GM12878 (cell line): ENCODE results near the gene SETDB1. TPM values are rescaled to one million over a fixed set of nuclear protein-coding genes. Genes with fewer than 3 reads are reported as not detected.

ENCODE experiments used
- LARP7 ChIP-seq: fragments of 450-650 bp; IDR thresholded peaks from 2 replicates; pipeline ENCODE4 v1.6.1; 2017; ENCODE audit warnings: mild to moderate bottlenecking
- POLR2A ChIP-seq: IDR thresholded peaks from 2 replicates; pipeline ENCODE4 v1.6.1; 2011; ENCODE audit warnings: low read depth, mild to moderate bottlenecking, low read length
- SMC3 ChIP-seq: IDR thresholded peaks from 2 replicates; pipeline ENCODE4 v1.6.1; 2011; ENCODE audit warnings: low read length, improper control_type of control experiment, borderline replicate concordance
- SUPT20H ChIP-seq: IDR thresholded peaks from 2 replicates; pipeline ENCODE4 v1.6.1; 2011; ENCODE audit warnings: low read depth, mild to moderate bottlenecking, low read length, moderate library complexity, borderline replicate concordance; ENCODE audit not compliant: control insufficient read depth
- ZNF217 ChIP-seq: fragments of 450-650 bp; IDR thresholded peaks from 2 replicates; pipeline ENCODE4 v1.6.1; 2017; ENCODE audit warnings: antibody characterized with exemption, mild to moderate bottlenecking
- polyA plus RNA-seq, 11 experiments: library from polyadenylated mRNA; depleted of rRNA in 4 of 11; unstranded in 6 of 11; stranded (reverse) in 5 of 11; fragments of >200 nt; fragmentation: Nextera tagmentation in 4 of 11; fragmentation: Illumina TruSeq in 1 of 11; extraction: Ambion mirVana in 4 of 11; extraction: Trizol in 1 of 11; gene quantifications; 1 replicate in 1 of 11; 2 replicates in 10 of 11; pipeline versions ENCODE4 v1.2.1 to v1.2.3, GENCODE V29; 2011 to 2016; ENCODE audit warnings: inconsistent platforms in 2 of 11, missing spikeins in 2 of 11, low read depth in 1 of 11
- total RNA-seq, 4 experiments: library from RNA; depleted of rRNA in 3 of 4; stranded (reverse); fragments of >200 nt in 3 of 4; fragmentation: Illumina TruSeq in 1 of 4; extraction: Trizol in 1 of 4; gene quantifications; 2 replicates each; pipeline versions ENCODE4 v1.2.1 to v1.2.3, GENCODE V29; 2013 to 2021
- TF ChIP-seq, protein P1 (sequence below): fragments of 450-650 bp; IDR thresholded peaks from 2 replicates; pipeline ENCODE4 v1.6.1; 2018; ENCODE audit warnings: mild to moderate bottlenecking, low read depth, moderate library complexity; ENCODE audit not compliant: partially characterized antibody
- TF ChIP-seq, protein P2 (sequence below): fragments of 450-650 bp; IDR thresholded peaks from 2 replicates; pipeline ENCODE4 v1.6.1; 2017; ENCODE audit warnings: mild to moderate bottlenecking, moderate library complexity
- TF ChIP-seq, protein P3 (sequence below): fragments of 450-650 bp; conservative IDR thresholded peaks from 2 replicates; pipeline ENCODE4 v1.6.1; 2017; ENCODE audit warnings: mild to moderate bottlenecking, moderate library complexity
- TF ChIP-seq, protein P4 (sequence below): fragments of 450-650 bp; IDR thresholded peaks from 2 replicates; pipeline ENCODE4 v1.6.1; 2017; ENCODE audit warnings: antibody characterized with exemption, mild to moderate bottlenecking, moderate library complexity

The SETDB1 gene
- total and polyA plus RNA-seq, 10 of the 15 experiments (the other 5 are each of a cell fraction or from before 2014, with no cell fraction given) = 14.3 to 56.7 (median 35.7) TPM

DNA sequence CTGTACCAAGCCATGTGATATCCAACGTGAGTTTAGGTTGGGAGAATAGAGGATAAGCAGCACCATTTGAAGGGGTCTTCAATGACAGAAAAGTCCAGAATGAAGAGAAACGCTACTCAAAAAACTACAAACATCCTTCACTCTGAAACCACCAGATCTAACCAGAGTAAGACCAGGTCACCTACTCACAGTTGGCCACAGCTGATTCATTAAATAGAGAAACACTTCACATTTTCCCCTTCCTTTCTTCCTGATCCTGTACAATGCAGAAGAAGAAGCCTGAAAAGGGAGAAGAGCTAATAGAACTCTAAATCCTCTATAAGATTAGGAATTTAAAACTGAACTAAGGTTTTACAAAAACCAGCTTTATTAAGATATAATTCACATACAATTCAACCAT, 19.4 kb upstream of the SETDB1 start (continued):
- TF ChIP-seq, protein P1, sequence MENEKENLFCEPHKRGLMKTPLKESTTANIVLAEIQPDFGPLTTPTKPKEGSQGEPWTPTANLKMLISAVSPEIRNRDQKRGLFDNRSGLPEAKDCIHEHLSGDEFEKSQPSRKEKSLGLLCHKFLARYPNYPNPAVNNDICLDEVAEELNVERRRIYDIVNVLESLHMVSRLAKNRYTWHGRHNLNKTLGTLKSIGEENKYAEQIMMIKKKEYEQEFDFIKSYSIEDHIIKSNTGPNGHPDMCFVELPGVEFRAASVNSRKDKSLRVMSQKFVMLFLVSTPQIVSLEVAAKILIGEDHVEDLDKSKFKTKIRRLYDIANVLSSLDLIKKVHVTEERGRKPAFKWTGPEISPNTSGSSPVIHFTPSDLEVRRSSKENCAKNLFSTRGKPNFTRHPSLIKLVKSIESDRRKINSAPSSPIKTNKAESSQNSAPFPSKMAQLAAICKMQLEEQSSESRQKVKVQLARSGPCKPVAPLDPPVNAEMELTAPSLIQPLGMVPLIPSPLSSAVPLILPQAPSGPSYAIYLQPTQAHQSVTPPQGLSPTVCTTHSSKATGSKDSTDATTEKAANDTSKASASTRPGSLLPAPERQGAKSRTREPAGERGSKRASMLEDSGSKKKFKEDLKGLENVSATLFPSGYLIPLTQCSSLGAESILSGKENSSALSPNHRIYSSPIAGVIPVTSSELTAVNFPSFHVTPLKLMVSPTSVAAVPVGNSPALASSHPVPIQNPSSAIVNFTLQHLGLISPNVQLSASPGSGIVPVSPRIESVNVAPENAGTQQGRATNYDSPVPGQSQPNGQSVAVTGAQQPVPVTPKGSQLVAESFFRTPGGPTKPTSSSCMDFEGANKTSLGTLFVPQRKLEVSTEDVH = no peak
- TF ChIP-seq ZNF217 (no peak), SUPT20H (no peak), SMC3 (no peak), LARP7 (no peak), POLR2A (no peak)
- TF ChIP-seq, protein P2, sequence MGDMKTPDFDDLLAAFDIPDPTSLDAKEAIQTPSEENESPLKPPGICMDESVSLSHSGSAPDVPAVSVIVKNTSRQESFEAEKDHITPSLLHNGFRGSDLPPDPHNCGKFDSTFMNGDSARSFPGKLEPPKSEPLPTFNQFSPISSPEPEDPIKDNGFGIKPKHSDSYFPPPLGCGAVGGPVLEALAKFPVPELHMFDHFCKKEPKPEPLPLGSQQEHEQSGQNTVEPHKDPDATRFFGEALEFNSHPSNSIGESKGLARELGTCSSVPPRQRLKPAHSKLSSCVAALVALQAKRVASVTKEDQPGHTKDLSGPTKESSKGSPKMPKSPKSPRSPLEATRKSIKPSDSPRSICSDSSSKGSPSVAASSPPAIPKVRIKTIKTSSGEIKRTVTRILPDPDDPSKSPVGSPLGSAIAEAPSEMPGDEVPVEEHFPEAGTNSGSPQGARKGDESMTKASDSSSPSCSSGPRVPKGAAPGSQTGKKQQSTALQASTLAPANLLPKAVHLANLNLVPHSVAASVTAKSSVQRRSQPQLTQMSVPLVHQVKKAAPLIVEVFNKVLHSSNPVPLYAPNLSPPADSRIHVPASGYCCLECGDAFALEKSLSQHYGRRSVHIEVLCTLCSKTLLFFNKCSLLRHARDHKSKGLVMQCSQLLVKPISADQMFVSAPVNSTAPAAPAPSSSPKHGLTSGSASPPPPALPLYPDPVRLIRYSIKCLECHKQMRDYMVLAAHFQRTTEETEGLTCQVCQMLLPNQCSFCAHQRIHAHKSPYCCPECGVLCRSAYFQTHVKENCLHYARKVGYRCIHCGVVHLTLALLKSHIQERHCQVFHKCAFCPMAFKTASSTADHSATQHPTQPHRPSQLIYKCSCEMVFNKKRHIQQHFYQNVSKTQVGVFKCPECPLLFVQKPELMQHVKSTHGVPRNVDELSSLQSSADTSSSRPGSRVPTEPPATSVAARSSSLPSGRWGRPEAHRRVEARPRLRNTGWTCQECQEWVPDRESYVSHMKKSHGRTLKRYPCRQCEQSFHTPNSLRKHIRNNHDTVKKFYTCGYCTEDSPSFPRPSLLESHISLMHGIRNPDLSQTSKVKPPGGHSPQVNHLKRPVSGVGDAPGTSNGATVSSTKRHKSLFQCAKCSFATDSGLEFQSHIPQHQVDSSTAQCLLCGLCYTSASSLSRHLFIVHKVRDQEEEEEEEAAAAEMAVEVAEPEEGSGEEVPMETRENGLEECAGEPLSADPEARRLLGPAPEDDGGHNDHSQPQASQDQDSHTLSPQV = no peak
- TF ChIP-seq, protein P3, sequence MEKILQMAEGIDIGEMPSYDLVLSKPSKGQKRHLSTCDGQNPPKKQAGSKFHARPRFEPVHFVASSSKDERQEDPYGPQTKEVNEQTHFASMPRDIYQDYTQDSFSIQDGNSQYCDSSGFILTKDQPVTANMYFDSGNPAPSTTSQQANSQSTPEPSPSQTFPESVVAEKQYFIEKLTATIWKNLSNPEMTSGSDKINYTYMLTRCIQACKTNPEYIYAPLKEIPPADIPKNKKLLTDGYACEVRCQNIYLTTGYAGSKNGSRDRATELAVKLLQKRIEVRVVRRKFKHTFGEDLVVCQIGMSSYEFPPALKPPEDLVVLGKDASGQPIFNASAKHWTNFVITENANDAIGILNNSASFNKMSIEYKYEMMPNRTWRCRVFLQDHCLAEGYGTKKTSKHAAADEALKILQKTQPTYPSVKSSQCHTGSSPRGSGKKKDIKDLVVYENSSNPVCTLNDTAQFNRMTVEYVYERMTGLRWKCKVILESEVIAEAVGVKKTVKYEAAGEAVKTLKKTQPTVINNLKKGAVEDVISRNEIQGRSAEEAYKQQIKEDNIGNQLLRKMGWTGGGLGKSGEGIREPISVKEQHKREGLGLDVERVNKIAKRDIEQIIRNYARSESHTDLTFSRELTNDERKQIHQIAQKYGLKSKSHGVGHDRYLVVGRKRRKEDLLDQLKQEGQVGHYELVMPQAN = no peak
- TF ChIP-seq, protein P4, sequence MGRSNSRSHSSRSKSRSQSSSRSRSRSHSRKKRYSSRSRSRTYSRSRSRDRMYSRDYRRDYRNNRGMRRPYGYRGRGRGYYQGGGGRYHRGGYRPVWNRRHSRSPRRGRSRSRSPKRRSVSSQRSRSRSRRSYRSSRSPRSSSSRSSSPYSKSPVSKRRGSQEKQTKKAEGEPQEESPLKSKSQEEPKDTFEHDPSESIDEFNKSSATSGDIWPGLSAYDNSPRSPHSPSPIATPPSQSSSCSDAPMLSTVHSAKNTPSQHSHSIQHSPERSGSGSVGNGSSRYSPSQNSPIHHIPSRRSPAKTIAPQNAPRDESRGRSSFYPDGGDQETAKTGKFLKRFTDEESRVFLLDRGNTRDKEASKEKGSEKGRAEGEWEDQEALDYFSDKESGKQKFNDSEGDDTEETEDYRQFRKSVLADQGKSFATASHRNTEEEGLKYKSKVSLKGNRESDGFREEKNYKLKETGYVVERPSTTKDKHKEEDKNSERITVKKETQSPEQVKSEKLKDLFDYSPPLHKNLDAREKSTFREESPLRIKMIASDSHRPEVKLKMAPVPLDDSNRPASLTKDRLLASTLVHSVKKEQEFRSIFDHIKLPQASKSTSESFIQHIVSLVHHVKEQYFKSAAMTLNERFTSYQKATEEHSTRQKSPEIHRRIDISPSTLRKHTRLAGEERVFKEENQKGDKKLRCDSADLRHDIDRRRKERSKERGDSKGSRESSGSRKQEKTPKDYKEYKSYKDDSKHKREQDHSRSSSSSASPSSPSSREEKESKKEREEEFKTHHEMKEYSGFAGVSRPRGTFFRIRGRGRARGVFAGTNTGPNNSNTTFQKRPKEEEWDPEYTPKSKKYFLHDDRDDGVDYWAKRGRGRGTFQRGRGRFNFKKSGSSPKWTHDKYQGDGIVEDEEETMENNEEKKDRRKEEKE = no peak
- TF ChIP-seq, all 136 proteins: peak for 0
